Progenitor cell of endocrine pancreas (in vitro differentiated cells): ENCODE results near the gene FAM98A. TPM values are rescaled to one million over a fixed set of nuclear protein-coding genes. Genes with fewer than 3 reads are reported as not detected.

Experiments
- DNase-seq: peaks from one replicate; pipeline ENCODE4 v3.0.0; 2021; ENCODE audit warnings: low spot score; ENCODE audit not compliant: unreplicated experiment
- H3K27ac Mint-ChIP-seq: 2 replicates; pipeline ENCODE4 v1.8.0; 2021; ENCODE audit warnings: mild to moderate bottlenecking, moderate library complexity, mixed read lengths
- H3K27me3 Mint-ChIP-seq: 2 replicates; pipeline ENCODE4 v1.8.0; 2021; ENCODE audit warnings: mixed read lengths
- H3K36me3 Mint-ChIP-seq: 2 replicates; pipeline ENCODE4 v1.8.0; 2022; ENCODE audit warnings: mixed read lengths; ENCODE audit not compliant: insufficient read depth
- H3K4me1 Mint-ChIP-seq: 2 replicates; pipeline ENCODE4 v1.8.0; 2021; ENCODE audit warnings: low read depth, mixed read lengths
- H3K4me3 Mint-ChIP-seq: 2 replicates; pipeline ENCODE4 v1.8.0; 2021; ENCODE audit warnings: low read depth, mild to moderate bottlenecking, moderate library complexity, mixed read lengths
- H3K9me3 Mint-ChIP-seq: 2 replicates; pipeline ENCODE4 v1.8.0; 2021; ENCODE audit warnings: low read depth, mixed read lengths
- CTCF ChIP-seq: fragments of 200-600 bp; sonication (generic); IDR thresholded peaks from one replicate; pipeline ENCODE4 v1.5.0; 2021; ENCODE audit warnings: antibody characterized with exemption, mild to moderate bottlenecking; ENCODE audit not compliant: unreplicated experiment
- total RNA-seq: library from RNA; stranded (reverse); gene quantifications from 2 replicates; pipeline ENCODE4 v1.2.1, GENCODE V29; 2021

Gene FAM98A
- total RNA-seq, 1 donor from 2014 or later: 30.6 TPM

- H3K36me3 Mint-ChIP-seq: peaks cover 2% of the 10 kb centered on the region
- H3K4me3 Mint-ChIP-seq: no peak overlapping the region
- no peak for TF ChIP-seq CTCF
- DNase-seq: no peak
- no peaks in the 10 kb centered on the region for H3K27me3 Mint-ChIP-seq
- no peaks in the 10 kb centered on the region for H3K9me3 Mint-ChIP-seq
- no peak overlapping the region for H3K27ac Mint-ChIP-seq
- H3K4me1 Mint-ChIP-seq: peaks cover 1% of the 10 kb centered on the region
Measured at GRCh38 chr2:33577668-33578067, 21.4 kb downstream of the FAM98A start.

- no peak for TF ChIP-seq CTCF
- Mint-ChIP-seq H3K36me3 (no peaks in the 10 kb centered on the region), H3K4me1 (peaks cover 1% of the 10 kb centered on the region), H3K27ac (no peak overlapping the region), H3K4me3 (no peak overlapping the region), H3K9me3 (no peaks in the 10 kb centered on the region), H3K27me3 (no peaks in the 10 kb centered on the region)
- DNase-seq: no peak
Measured at GRCh38 chr2:33577084-33577483, 22.0 kb downstream of the FAM98A start.

- Mint-ChIP-seq H3K9me3 (no peaks in the 10 kb centered on the region), H3K27ac (no peak overlapping the region), H3K27me3 (no peaks in the 10 kb centered on the region), H3K4me1 (peaks cover 1% of the 10 kb centered on the region), H3K36me3 (no peaks in the 10 kb centered on the region), H3K4me3 (no peak overlapping the region)
- TF ChIP-seq CTCF: no peak
- no peak for DNase-seq
Measured at GRCh38 chr2:33573657-33574056, 25.4 kb downstream of the FAM98A start.

GRCh38 chr2:33570681-33571080 is 28.4 kb downstream of the FAM98A start:
- H3K4me3 Mint-ChIP-seq: no peak overlapping the region
- H3K4me1 Mint-ChIP-seq: no peaks in the 10 kb centered on the region
- H3K36me3 Mint-ChIP-seq: no peaks in the 10 kb centered on the region
- H3K27me3 Mint-ChIP-seq: no peaks in the 10 kb centered on the region
- DNase-seq: no peak
- no peak for TF ChIP-seq CTCF
- H3K27ac Mint-ChIP-seq: no peak overlapping the region
- no peaks in the 10 kb centered on the region for H3K9me3 Mint-ChIP-seq

GRCh38 chr2:33561872-33562271 is 37.2 kb downstream of the FAM98A start:
- Mint-ChIP-seq H3K27me3 (no peaks in the 10 kb centered on the region), H3K4me1 (no peaks in the 10 kb centered on the region), H3K36me3 (no peaks in the 10 kb centered on the region), H3K27ac (no peak overlapping the region), H3K9me3 (no peaks in the 10 kb centered on the region), H3K4me3 (no peak overlapping the region)
- no peak for DNase-seq
- TF ChIP-seq CTCF: no peak

GRCh38 chr2:33560017-33560416 is 39.1 kb downstream of the FAM98A start:
- no peak for DNase-seq
- Mint-ChIP-seq H3K27ac (no peak overlapping the region), H3K4me3 (no peak overlapping the region), H3K9me3 (no peaks in the 10 kb centered on the region), H3K27me3 (no peaks in the 10 kb centered on the region), H3K36me3 (no peaks in the 10 kb centered on the region), H3K4me1 (no peaks in the 10 kb centered on the region)
- no peak for TF ChIP-seq CTCF
